A549 treated with AZD2906 at 1 μM for 4 hours (cell line): ENCODE results near the gene GNG3. TPM values are rescaled to one million over a fixed set of nuclear protein-coding genes. Genes with fewer than 3 reads are reported as not detected.

Source experiments
- total RNA-seq: library from RNA; stranded (reverse); fragments of 200-300 nt; extraction: Qiagen RNA extraction; gene quantifications from 5 replicates; pipeline ENCODE4 v1.2.3, GENCODE V29; 2022

GNG3 gene
- total RNA-seq, result not detected in 5 replicates

GRCh38 chr11:62707277-62707861, at the start of gene GNG3, which contains the start of gene BSCL2:
TSS of gene GNG3 (plus strand) at chr11:62707676. CDS start at chr11:62708296, 620 bp downstream.
TSS of gene BSCL2 (minus strand) at chr11:62707424. CDS start at chr11:62707195, 229 bp downstream.

DNA sequence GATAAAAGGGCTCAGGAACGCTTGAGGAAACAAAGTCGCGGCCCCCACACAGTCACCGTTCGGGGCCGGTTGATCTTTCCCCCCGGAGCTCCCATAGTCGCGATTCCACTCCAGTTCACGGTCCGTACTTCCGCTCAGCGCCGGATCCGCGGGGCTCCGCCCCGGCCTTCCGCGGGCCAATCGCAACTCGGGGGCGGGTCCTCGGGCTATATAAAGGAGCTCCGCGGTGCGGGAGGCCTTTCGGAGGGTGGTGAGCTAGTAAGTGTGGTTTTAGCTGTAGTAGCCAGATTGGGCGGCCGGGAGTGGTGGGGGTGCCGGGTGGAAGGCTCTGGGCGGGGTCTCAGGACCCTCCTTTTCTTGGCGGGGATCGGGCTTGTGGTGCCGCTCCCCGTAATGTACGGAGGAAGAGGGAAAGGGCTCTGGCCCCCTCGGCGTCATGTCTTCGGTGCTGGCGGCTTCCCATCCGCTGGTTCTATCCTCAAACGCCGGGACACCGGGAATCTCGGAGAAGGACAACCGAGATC, 42.3 kb upstream of the GNG3 start, which contains the start of the genes C11orf98 and CSKMT:
Gene C11orf98, minus strand, starts transcription at position 136 of the 524 bp plus-strand sequence. Its CDS starts 41 bp downstream, at position 95.
Gene CSKMT, plus strand, starts transcription at position 238 of the 524 bp plus-strand sequence. CDS start 568 bp downstream, outside the sequence.

GRCh38 chr11:62671608-62672389, 35.7 kb upstream of the GNG3 start, which contains the start of the genes LBHD1 and UQCC3:
TSS of gene LBHD1 (minus strand) at chr11:62672267. CDS start at chr11:62670031, 2,236 bp downstream.
TSS of gene UQCC3 (plus strand) at chr11:62671673. CDS start at chr11:62671746, 73 bp downstream.

DNA sequence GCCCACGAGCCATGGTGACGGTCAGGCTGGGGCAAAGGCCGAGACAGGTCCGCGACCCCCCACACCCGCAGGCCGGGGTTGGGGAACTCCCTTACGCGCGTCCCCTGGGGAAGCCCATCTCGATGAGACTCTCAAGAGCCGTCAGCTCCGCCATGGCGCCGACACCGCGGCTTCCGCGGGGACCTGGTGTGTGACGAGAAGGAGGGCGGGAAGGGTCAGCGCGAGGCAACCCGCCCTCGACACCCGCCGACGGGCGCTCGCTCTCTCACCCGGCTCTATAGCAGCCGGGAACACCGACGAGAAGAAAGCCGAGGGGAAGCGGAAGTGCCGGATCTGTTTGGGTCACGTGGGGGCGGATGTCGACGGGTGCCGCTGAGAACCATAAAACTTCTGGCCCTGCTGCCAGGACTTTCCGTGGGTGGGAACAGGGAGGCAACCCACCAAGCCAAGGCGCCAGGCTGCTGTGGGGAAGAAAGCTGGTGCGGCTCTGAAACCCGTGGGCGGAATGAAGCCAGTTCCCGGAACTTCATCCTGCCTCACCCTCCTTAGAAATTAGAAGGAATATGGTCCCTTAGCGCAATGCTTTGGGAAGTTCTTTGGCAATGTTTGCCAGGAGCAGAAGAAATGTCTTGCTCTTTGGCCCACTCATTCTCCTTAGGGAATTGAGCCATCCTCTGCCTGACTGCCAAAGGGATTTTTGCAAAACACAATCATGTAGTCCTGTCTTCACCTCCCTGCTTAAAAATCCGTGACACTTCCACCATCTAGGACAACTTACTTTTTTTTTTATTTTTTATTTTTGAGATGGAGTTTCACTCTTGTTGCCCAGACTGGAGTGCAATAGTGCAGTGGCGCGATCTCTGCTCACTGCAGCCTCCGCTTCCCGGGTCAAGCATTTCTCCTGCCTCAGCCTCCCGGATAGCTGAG, 28.4 kb upstream of the GNG3 start, which contains the start of gene UBXN1:
Gene UBXN1, minus strand, starts transcription at position 304 of the 927 bp plus-strand sequence. Its CDS starts 150 bp downstream, at position 154.

GRCh38 chr11:62689421-62690183, 17.9 kb upstream of the GNG3 start, which contains the start of gene LRRN4CL:
TSS of gene LRRN4CL (minus strand) at chr11:62689530. CDS start at chr11:62688508, 1,022 bp downstream.

DNA sequence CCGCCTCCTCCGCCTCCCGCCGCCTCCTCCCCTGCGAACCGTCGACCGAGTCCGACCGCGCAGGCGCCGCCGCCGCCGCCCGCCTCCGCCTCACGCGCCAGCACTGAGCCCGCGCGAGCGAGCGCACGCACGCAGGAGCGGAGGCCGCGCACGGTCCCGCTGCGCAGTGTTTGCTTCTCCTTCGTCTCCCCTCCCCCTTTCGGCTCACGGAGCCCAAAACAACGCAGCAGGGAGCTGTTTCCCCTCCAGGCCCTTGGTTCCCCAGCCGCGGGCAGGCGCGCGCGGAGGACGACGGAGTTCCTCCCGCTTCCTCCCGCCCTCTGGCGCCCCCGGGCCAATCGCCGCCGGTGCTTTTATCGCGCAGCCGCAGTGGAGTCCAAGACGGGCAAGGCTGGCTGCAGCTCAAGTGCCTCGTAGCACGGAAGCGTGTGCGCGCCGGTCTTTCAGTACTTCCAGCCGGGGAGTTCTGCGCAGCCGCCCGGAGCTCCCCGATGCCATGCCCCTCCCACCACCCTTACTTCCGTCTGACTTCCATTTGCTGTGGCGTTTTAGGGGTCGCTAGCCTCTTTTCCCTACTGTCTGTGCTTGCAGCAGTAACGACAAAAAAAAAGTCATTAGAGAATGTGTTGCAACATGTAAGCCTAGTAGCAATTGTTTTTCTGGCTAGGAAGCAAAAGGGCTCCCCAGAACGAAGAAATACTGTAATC, 19.8 kb downstream of the GNG3 start, which contains the start of gene HNRNPUL2:
Gene HNRNPUL2, minus strand, starts transcription at position 293 of the 707 bp plus-strand sequence. CDS start 301 bp downstream, outside the sequence.

DNA sequence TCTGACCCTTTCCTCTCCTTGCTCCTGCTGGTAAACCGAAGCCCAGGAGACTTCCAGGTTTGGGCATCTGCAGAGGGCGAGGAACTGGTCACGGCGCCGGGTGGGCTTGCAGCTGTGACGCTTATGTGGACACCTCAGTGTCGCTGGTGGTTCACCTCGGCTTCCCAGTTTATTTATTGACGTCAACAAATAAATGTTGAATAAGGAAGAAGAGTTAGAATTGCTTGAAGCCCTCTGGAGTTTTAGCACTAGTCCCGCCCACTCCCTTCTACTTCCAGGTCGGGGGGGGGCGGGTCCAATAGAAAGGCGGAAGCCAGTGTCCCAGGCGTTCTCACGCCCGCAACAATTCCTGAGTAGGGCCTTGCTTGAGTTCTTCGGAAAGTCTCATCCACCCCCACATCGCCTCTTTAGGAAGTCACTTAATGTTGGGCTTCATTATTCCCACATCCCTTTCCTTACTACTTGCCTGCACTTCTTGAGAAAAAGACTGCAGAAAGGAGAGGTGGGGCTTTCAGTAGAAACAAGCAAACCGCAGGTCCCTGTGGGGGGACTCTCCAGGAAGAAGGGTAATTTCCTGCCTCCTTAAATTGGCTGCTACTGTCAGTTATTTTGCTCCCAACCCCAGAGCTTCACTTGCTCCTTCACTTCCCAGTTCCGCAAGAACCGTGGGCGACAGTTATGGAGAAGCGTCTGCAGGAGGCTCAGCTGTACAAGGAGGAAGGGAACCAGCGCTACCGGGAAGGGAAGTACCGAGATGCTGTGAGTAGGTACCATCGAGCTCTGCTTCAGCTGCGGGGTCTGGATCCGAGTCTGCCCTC, 20.9 kb downstream of the GNG3 start, which contains the start of gene TTC9C:
Gene TTC9C, plus strand, starts transcription at position 316 of the 818 bp plus-strand sequence. Its CDS starts 363 bp downstream, at position 679.

DNA sequence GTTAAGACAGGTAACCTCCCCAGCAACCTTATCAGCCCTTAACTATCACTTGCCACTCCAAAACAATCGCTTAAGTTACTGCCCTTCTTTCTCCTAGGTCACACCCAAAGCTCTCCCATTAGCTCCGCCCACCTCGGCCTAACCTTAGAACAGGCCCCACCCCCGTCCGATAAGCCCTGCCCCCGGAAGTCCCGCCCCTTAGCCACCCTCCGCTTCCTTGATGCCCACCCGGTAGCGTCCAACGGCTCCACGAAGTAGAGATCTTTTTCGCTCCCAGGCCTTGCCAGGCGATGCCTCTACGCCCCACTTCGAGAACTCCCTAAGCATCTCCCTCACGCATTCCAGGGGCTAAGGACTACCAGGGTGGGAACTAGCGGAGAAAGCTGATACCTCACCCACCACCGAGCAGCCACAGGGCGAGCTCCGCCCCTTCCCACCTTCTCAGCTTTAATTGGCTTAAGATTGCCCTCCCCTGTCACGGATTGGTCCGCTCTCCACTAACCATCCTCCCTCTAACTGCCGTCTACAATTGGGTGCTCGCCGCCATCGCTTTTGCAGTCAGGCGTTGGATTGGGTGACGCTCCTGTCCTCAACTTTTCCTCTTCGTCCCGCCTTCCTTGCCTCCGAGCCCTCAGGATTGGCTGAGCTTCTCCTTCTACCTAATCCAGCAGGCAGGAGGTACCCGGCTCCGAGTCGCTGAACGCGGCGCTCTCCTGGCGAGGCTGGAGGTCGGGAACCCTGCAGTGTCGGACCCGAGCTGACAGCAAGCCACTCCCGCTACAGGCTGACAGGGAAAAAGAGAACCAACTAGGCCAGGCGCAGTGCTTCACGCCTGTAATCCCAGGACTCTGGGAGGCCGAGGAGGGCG, 46.5 kb downstream of the GNG3 start, which contains the start of gene ZBTB3:
Gene ZBTB3, minus strand, starts transcription at position 425 of the 868 bp plus-strand sequence. CDS start 496 bp downstream, outside the sequence.

Other genes with a start within 250 kb of the GNG3 start
- gene AHNAK, start 160.9 kb upstream of the GNG3 start, total RNA-seq, result 339 to 412 TPM (median 379 TPM) in 5 replicates
- gene EEF1G, start 133.8 kb upstream of the GNG3 start, total RNA-seq, result 1,893 to 2,060 TPM (median 2,008 TPM) in 5 replicates
- 12.8 to 17.8 TPM (median 17.0 TPM) in 5 replicates for gene TUT1, start 116.2 kb upstream of the GNG3 start, total RNA-seq
- 82.2 to 92.9 TPM (median 85.9 TPM) in 5 replicates for gene MTA2, start 105.8 kb upstream of the GNG3 start, total RNA-seq
- gene EML3, start 94.9 kb upstream of the GNG3 start, total RNA-seq, result 19.9 to 26.0 TPM (median 22.0 TPM) in 5 replicates
- 3.6 to 4.3 TPM (median 4.0 TPM) in 5 replicates for gene ROM1, start 94.4 kb upstream of the GNG3 start, total RNA-seq
- 44.5 to 55.6 TPM (median 54.8 TPM) in 5 replicates for gene B3GAT3, start 85.7 kb upstream of the GNG3 start, total RNA-seq
- 248 to 270 TPM (median 260 TPM) in 5 replicates for gene GANAB, start 61.1 kb upstream of the GNG3 start, total RNA-seq
- 19.1 to 23.0 TPM (median 22.6 TPM) in 5 replicates for gene INTS5, start 54.4 kb upstream of the GNG3 start, total RNA-seq
- gene C11orf98, start 42.5 kb upstream of the GNG3 start, total RNA-seq, result 118 to 140 TPM (median 121 TPM) in 5 replicates
- 6.9 to 15.1 TPM (median 13.5 TPM) in 5 replicates for gene CSKMT, start 42.4 kb upstream of the GNG3 start, total RNA-seq
- 23.4 to 38.0 TPM (median 35.7 TPM) in 5 replicates for gene UQCC3, start 36.0 kb upstream of the GNG3 start, total RNA-seq
- gene LBHD1, start 35.4 kb upstream of the GNG3 start, total RNA-seq, result 4.0 to 5.1 TPM (median 4.8 TPM) in 5 replicates
- gene UBXN1, start 28.6 kb upstream of the GNG3 start, total RNA-seq, result 113 to 126 TPM (median 120 TPM) in 5 replicates
- 0.07 to 0.10 TPM (median 0.08 TPM) in 3 of 5 replicates, not detected in the others for gene LRRN4CL, start 18.1 kb upstream of the GNG3 start, total RNA-seq
- 53.3 to 85.7 TPM (median 68.0 TPM) in 5 replicates for gene BSCL2, start 252 bp upstream of the GNG3 start, total RNA-seq
- 38.1 to 42.3 TPM (median 39.3 TPM) in 5 replicates for gene HNRNPUL2, start 19.8 kb downstream of the GNG3 start, total RNA-seq
- 28.8 to 30.0 TPM (median 29.4 TPM) in 5 replicates for gene TTC9C, start 20.8 kb downstream of the GNG3 start, total RNA-seq
- 1.3 to 1.8 TPM (median 1.5 TPM) in 5 replicates for gene ZBTB3, start 46.5 kb downstream of the GNG3 start, total RNA-seq
- 161 to 178 TPM (median 174 TPM) in 5 replicates for gene POLR2G, start 53.9 kb downstream of the GNG3 start, total RNA-seq
- 12.2 to 15.7 TPM (median 14.0 TPM) in 5 replicates for gene TAF6L, start 63.7 kb downstream of the GNG3 start, total RNA-seq
- gene TMEM179B, start 79.7 kb downstream of the GNG3 start, total RNA-seq, result 68.8 to 94.9 TPM (median 86.7 TPM) in 5 replicates
- 19.7 to 28.7 TPM (median 27.7 TPM) in 5 replicates for gene TMEM223, start 84.3 kb downstream of the GNG3 start, total RNA-seq
- 38.7 to 55.4 TPM (median 50.7 TPM) in 5 replicates for gene NXF1, start 97.8 kb downstream of the GNG3 start, total RNA-seq
- 19.5 to 24.9 TPM (median 23.9 TPM) in 5 replicates for gene STX5, start 124.4 kb downstream of the GNG3 start, total RNA-seq
- not detected in 5 replicates for gene TEX54, start 125.2 kb downstream of the GNG3 start, total RNA-seq
- gene WDR74, start 131.9 kb downstream of the GNG3 start, total RNA-seq, result 74.3 to 82.0 TPM (median 79.5 TPM) in 5 replicates
- gene SLC3A2, start 173.2 kb downstream of the GNG3 start, total RNA-seq, result 893 to 1,052 TPM (median 950 TPM) in 5 replicates
- gene CHRM1, start 213.7 kb downstream of the GNG3 start, total RNA-seq, result 0.03 to 0.08 TPM (median 0.07 TPM) in 4 of 5 replicates, not detected in the other